ENCODE measurements around the gene MIPOL1. TPM values are rescaled to one million over a fixed set of nuclear protein-coding genes. Genes with fewer than 3 reads are reported as not detected.

MIPOL1 gene
- total and polyA plus RNA-seq, 2 of the 13 experiments (the other 11 are each of a cell fraction or from before 2014, with no cell fraction given), result 8.6 to 34.2 TPM

- Histone ChIP-seq H3K79me2 (ENCODE audit: insufficient read depth, low read length) (no peaks in the 10 kb centered on the region), H3K9ac (ENCODE audit: insufficient read depth, low read depth, low read length) (no peak overlapping the region), H3K9me3 (ENCODE audit: low read length) (peaks cover 12% of the 10 kb centered on the region), H3K4me1 (ENCODE audit: insufficient read depth, low read length) (peaks cover 39% of the 10 kb centered on the region), H3K27me3 (ENCODE audit: control insufficient read depth in 1 of 2, insufficient read depth in 2 of 2, low read length in 2 of 2) (no peaks in the 10 kb centered on the region), H3K27ac (ENCODE audit: extremely low read length, insufficient read depth, low read length) (no peak overlapping the region), H3K4me2 (ENCODE audit: low read depth, low read length) (no peak overlapping the region), H3K36me3 (replicated peaks in 1 of 2; ENCODE audit: control insufficient read depth in 1 of 2, insufficient read depth in 2 of 2, low read length in 2 of 2) (no peaks in the 10 kb centered on the region), H4K20me1 (ENCODE audit: insufficient read depth, low read length) (no peaks in the 10 kb centered on the region), H3K4me3 (replicated peaks in 1 of 3; ENCODE audit: insufficient read depth in 1 of 3, low read depth in 2 of 3, low read length in 3 of 3) (no peak overlapping the region), H2AFZ (ENCODE audit: low read length) (no peak overlapping the region)
- in situ Hi-C loops (cut with HindIII; ENCODE audit: extremely low pct_ligation_motif_present, low pct_unique_long_range_greater_than_20kb), result no loop called here
- intact Hi-C loops (cut with micrococcal nuclease; ENCODE audit: unreplicated experiment), result no loop called here
- WGBS (ENCODE audit: low lambda C conversion rate), result 73% methylated on average over 5 of the region's 5 CpGs
- ChIA-PET CTCF (ENCODE audit: low intra/inter-chr PET ratio, low total read pairs) (interaction anchor here (0.6 kb wide), 1 partner anchor 24 kb away, joined by 3 read pairs; no protein-coding TSS in a partner anchor), POLR2A (no interaction called here)
- DNase-seq (ENCODE audit: low spot score) (no peak), ATAC-seq (no peak), FAIRE-seq (no peak)
- no TSS peak for BruUV-seq (replicated peaks)
- TF ChIP-seq ZNF33B (CRISPR knock-in tag; IDR thresholded peaks at IDR 0.05) (no peak), E2F2 (CRISPR knock-in tag; IDR thresholded peaks at IDR 0.05; ENCODE audit: borderline replicate concordance) (no peak), SOX6 (IDR thresholded peaks at IDR 0.05) (no peak), SOX6 (CRISPR knock-in tag; IDR thresholded peaks at IDR 0.05) (no peak), ZBTB2 (CRISPR knock-in tag; IDR thresholded peaks at IDR 0.05; ENCODE audit: low read depth) (no peak), ZBTB20 (CRISPR knock-in tag; IDR thresholded peaks at IDR 0.05; ENCODE audit: borderline replicate concordance, low read depth) (no peak), ZNF484 (CRISPR knock-in tag; IDR thresholded peaks at IDR 0.05; ENCODE audit: borderline replicate concordance, low read depth) (no peak), ZNF672 (CRISPR knock-in tag; IDR thresholded peaks at IDR 0.05) (no peak), ZNF740 (CRISPR knock-in tag; IDR thresholded peaks at IDR 0.05) (no peak), ZNF12 (CRISPR knock-in tag; IDR thresholded peaks at IDR 0.05) (no peak)
These were observed 352.8 kb downstream of the MIPOL1 start for GRCh38 chr14:37550511-37550910.
